H9 (cell line): ENCODE results near the gene B4GALNT1. TPM values are rescaled to one million over a fixed set of nuclear protein-coding genes. Genes with fewer than 3 reads are reported as not detected.
"Not testable (repeated sequence)": the region's sequence is repeated elsewhere in the genome, so short reads cannot be mapped to it uniquely, and the experiment has no call there.

Source experiments
- DNase-seq: peaks from one replicate; pipeline ENCODE4 v3.0.0-alpha.2; 2017
- H2AFZ ChIP-seq: one replicate; pipeline ENCODE4 v1.6.1; 2013; ENCODE audit warnings: mild to moderate bottlenecking, low read length, control low read depth, moderate library complexity
- H2AK5ac ChIP-seq: 2 replicates; pipeline ENCODE4 v1.6.1; 2013; ENCODE audit warnings: low read length, control low read depth, mixed read lengths; ENCODE audit not compliant: insufficient read length
- H2BK120ac ChIP-seq: one replicate; pipeline ENCODE4 v1.6.1; 2013; ENCODE audit warnings: low read depth, mild to moderate bottlenecking, low read length, control low read depth, inconsistent platforms; ENCODE audit not compliant: poor library complexity, severe bottlenecking
- H2BK12ac ChIP-seq: 2 replicates; pipeline ENCODE4 v1.6.1; 2013; ENCODE audit warnings: low read length, control low read depth, mixed read lengths, low read depth; ENCODE audit not compliant: insufficient read length
- H2BK15ac ChIP-seq: 2 replicates; pipeline ENCODE4 v1.6.1; 2013; ENCODE audit warnings: low read depth, low read length, control low read depth
- H2BK20ac ChIP-seq: one replicate; pipeline ENCODE4 v1.6.1; 2013; ENCODE audit warnings: low read depth, mild to moderate bottlenecking, low read length, control low read depth, inconsistent platforms; ENCODE audit not compliant: poor library complexity, severe bottlenecking
- H2BK5ac ChIP-seq: 2 replicates; pipeline ENCODE4 v1.6.1; 2013; ENCODE audit warnings: low read length, control low read depth, mixed read lengths; ENCODE audit not compliant: insufficient read length
- H3K14ac ChIP-seq: 2 replicates; pipeline ENCODE4 v1.6.1; 2013; ENCODE audit warnings: low read length, control low read depth; ENCODE audit not compliant: insufficient read depth
- H3K18ac ChIP-seq: 2 replicates; pipeline ENCODE4 v1.6.1; 2013; ENCODE audit warnings: low read depth, mild to moderate bottlenecking, mixed read lengths, low read length, control low read depth; ENCODE audit not compliant: insufficient read length
- H3K23ac ChIP-seq: 2 replicates; pipeline ENCODE4 v1.6.1; 2013; ENCODE audit warnings: low read length, control low read depth, mixed read lengths, low read depth; ENCODE audit not compliant: insufficient read length
- H3K23me2 ChIP-seq: 2 replicates; pipeline ENCODE4 v1.6.1; 2013; ENCODE audit warnings: low read depth, mild to moderate bottlenecking, mixed read lengths, low read length, control low read depth; ENCODE audit not compliant: insufficient read length, poor library complexity, severe bottlenecking
- H3K27ac ChIP-seq: 2 replicates; pipeline ENCODE4 v1.5.1; 2013; ENCODE audit warnings: low read length, control low read depth, mixed read lengths, low read depth; ENCODE audit not compliant: insufficient read length
- H3K27me3 ChIP-seq: 2 replicates; pipeline ENCODE4 v1.6.1; 2013; ENCODE audit warnings: low read length, control low read depth, inconsistent platforms; ENCODE audit not compliant: insufficient read depth
- H3K4ac ChIP-seq: 2 replicates; pipeline ENCODE4 v1.6.1; 2013; ENCODE audit warnings: low read depth, mild to moderate bottlenecking, control low read depth, inconsistent platforms, low read length, moderate library complexity
- H3K4me1 ChIP-seq: 2 replicates; pipeline ENCODE4 v1.6.1; 2013; ENCODE audit warnings: low read length, control low read depth, inconsistent platforms; ENCODE audit not compliant: insufficient read depth
- H3K4me2 ChIP-seq: 2 replicates; pipeline ENCODE4 v1.6.1; 2013; ENCODE audit warnings: low read length, control low read depth, mixed read lengths; ENCODE audit not compliant: insufficient read length, insufficient read depth
- H3K56ac ChIP-seq: 2 replicates; pipeline ENCODE4 v1.6.1; 2013; ENCODE audit warnings: low read depth, mild to moderate bottlenecking, mixed read lengths, low read length, control low read depth; ENCODE audit not compliant: insufficient read length
- H3K79me1 ChIP-seq: 2 replicates; pipeline ENCODE4 v1.6.1; 2013; ENCODE audit warnings: low read depth, mild to moderate bottlenecking, moderate library complexity, low read length, control low read depth, inconsistent platforms; ENCODE audit not compliant: insufficient read depth, poor library complexity, severe bottlenecking
- H3K79me2 ChIP-seq: 2 replicates; pipeline ENCODE4 v1.6.1; 2013; ENCODE audit warnings: low read length, control low read depth, inconsistent platforms; ENCODE audit not compliant: insufficient read depth
- H3K9ac ChIP-seq: 2 replicates; pipeline ENCODE4 v1.6.1; 2013; ENCODE audit warnings: low read length, control low read depth, mixed read lengths; ENCODE audit not compliant: insufficient read length; ENCODE audit errors: extremely low read depth
- H3K9me3 ChIP-seq: one replicate; pipeline ENCODE4 v1.6.1; 2013; ENCODE audit warnings: low read depth, low read length, inconsistent platforms; ENCODE audit not compliant: control insufficient read depth
- H3T11ph ChIP-seq: one replicate; pipeline ENCODE4 v1.6.1; 2013; ENCODE audit warnings: mild to moderate bottlenecking, low read length, control low read depth, inconsistent platforms
- H4K20me1 ChIP-seq: one replicate; pipeline ENCODE4 v1.6.1; 2013; ENCODE audit not compliant: control insufficient read depth, insufficient read length, insufficient read depth
- H4K5ac ChIP-seq: 2 replicates; pipeline ENCODE4 v1.6.1; 2013; ENCODE audit warnings: low read depth, mild to moderate bottlenecking, mixed read lengths, low read length, control low read depth; ENCODE audit not compliant: insufficient read length
- H4K8ac ChIP-seq: replicated peaks from 2 replicates; pipeline ENCODE4 v1.6.1; 2013; ENCODE audit warnings: low read length, control low read depth, mixed read lengths, low read depth; ENCODE audit not compliant: insufficient read length
- H4K91ac ChIP-seq: 2 replicates; pipeline ENCODE4 v1.6.1; 2013; ENCODE audit warnings: low read depth, mild to moderate bottlenecking, moderate library complexity, mixed read lengths, low read length, control low read depth; ENCODE audit not compliant: insufficient read length
- H3K27ac Mint-ChIP-seq, 3 experiments: 2 replicates in 2 of 3; 3 replicates in 1 of 3; pipeline ENCODE4 v1.8.0; 2020 to 2021; ENCODE audit warnings: mixed read lengths in 3 of 3, mild to moderate bottlenecking in 1 of 3, moderate library complexity in 1 of 3
- H3K27me3 Mint-ChIP-seq: 2 replicates; pipeline ENCODE4 v1.8.0; 2021; ENCODE audit warnings: low read depth, mild to moderate bottlenecking, moderate library complexity, mixed read lengths
- H3K36me3 Mint-ChIP-seq, 3 experiments: 2 replicates in 2 of 3; 3 replicates in 1 of 3; pipeline ENCODE4 v1.8.0; 2020 to 2021; ENCODE audit warnings: low read depth in 3 of 3, mixed read lengths in 3 of 3; ENCODE audit not compliant: insufficient read depth in 1 of 3
- H3K4me1 Mint-ChIP-seq, 2 experiments: 2 replicates each; pipeline ENCODE4 v1.8.0; 2020; ENCODE audit warnings: mixed read lengths in 2 of 2
- H3K4me3 Mint-ChIP-seq, 2 experiments: 2 replicates in 1 of 2; 3 replicates in 1 of 2; pipeline ENCODE4 v1.8.0; 2020 to 2021; ENCODE audit warnings: mild to moderate bottlenecking in 2 of 2, mixed read lengths in 2 of 2, moderate library complexity in 1 of 2
- H3K9me3 Mint-ChIP-seq, 2 experiments: 2 replicates in 1 of 2; 3 replicates in 1 of 2; pipeline ENCODE4 v1.8.0; 2020; ENCODE audit warnings: mild to moderate bottlenecking in 2 of 2, mixed read lengths in 2 of 2, moderate library complexity in 1 of 2
- CTCF ChIP-seq: fragments of 200-600 bp; sonication (generic); conservative IDR thresholded peaks from 3 replicates; pipeline ENCODE4 v1.8.0; 2021; ENCODE audit warnings: antibody characterized with exemption, mild to moderate bottlenecking
- WGBS: extraction: QIAGEN DNeasy Blood & Tissue Kit; methylation state at CpG from one replicate; pipeline ENCODE4 v1.1.7; 2013; ENCODE audit warnings: missing lambda C conversion rate, low lambda C conversion rate, mixed read lengths; ENCODE audit not compliant: insufficient read length; ENCODE audit errors: extremely low coverage; 5-methylcytosine and 5-hydroxymethylcytosine counted together
- total RNA-seq: library from RNA; stranded (reverse); gene quantifications from 2 replicates; pipeline ENCODE4 v1.2.1, GENCODE V29; 2021

B4GALNT1 gene
- total RNA-seq, 1 experiment from 2014 or later = 2.3 TPM

- H2AK5ac ChIP-seq = no peak overlapping the region
- H3K18ac ChIP-seq = no peak overlapping the region
- H4K8ac ChIP-seq = no peak overlapping the region
- no peaks in the 10 kb centered on the region for H3K27me3 Mint-ChIP-seq
- H3K4ac ChIP-seq = no peak overlapping the region
- H3K56ac ChIP-seq = no peak overlapping the region
- WGBS = no CpG with 5 or more reads among the region's 2 CpGs
- H2BK20ac ChIP-seq = no peak overlapping the region
- no peak overlapping the region for H2AFZ ChIP-seq
- H3K4me2 ChIP-seq = peak overlapping the region; percentile 58
- peak overlapping the region; percentile 20 for H3K9ac ChIP-seq
- H3K27me3 ChIP-seq = no peaks in the 10 kb centered on the region
- DNase-seq = no peak
- no peak overlapping the region for H3K23ac ChIP-seq
- H3K27ac ChIP-seq = peak overlapping the region; percentile 36
- peak overlapping the region; percentile 84 to 93 for H3K4me3 Mint-ChIP-seq
- H3K9me3 ChIP-seq = no peaks in the 10 kb centered on the region
- H3K27ac Mint-ChIP-seq = peak overlapping the region; percentile 7 to 92 (median 73); a peak in 5 of 7 replicates
- H3K9me3 Mint-ChIP-seq = no peaks in the 10 kb centered on the region
- peaks cover 5% of the 10 kb centered on the region; the same call in 1 of the 2 replicates for H3K4me1 ChIP-seq
- no peak overlapping the region for H2BK120ac ChIP-seq
- H3K4me1 Mint-ChIP-seq = peaks cover 15 to 20% of the 10 kb centered on the region in 2 experiments
- no peak overlapping the region for H2BK12ac ChIP-seq
- H3K23me2 ChIP-seq = peaks cover 16% of the 10 kb centered on the region
- H3K36me3 Mint-ChIP-seq = peaks cover 0 to 10% (median 5%) of the 10 kb centered on the region in 3 experiments; a peak in 5 of 7 replicates
- TF ChIP-seq CTCF = no peak
- H4K5ac ChIP-seq = no peak overlapping the region
- no peak overlapping the region for H3T11ph ChIP-seq
- H4K91ac ChIP-seq = no peak overlapping the region
- H3K79me2 ChIP-seq = peaks cover 3% of the 10 kb centered on the region; the same call in 1 of the 2 replicates
- H3K14ac ChIP-seq = no peak overlapping the region
- no peak overlapping the region for H2BK5ac ChIP-seq
- H4K20me1 ChIP-seq = no peaks in the 10 kb centered on the region
- H2BK15ac ChIP-seq = no peak overlapping the region
- H3K79me1 ChIP-seq = peaks cover 8% of the 10 kb centered on the region
These were observed 42.5 kb downstream of the B4GALNT1 start for GRCh38 chr12:57590479-57590863.

GRCh38 chr12:57588951-57589610 lies 43.9 kb downstream of the B4GALNT1 start:
- H2BK120ac ChIP-seq, H3K27me3 Mint-ChIP-seq, H3K27me3 ChIP-seq, H3K56ac ChIP-seq, H3K9me3 ChIP-seq, H2BK5ac ChIP-seq, H4K20me1 ChIP-seq, H2BK15ac ChIP-seq, H3K4me1 ChIP-seq, H2BK20ac ChIP-seq, DNase-seq, H3K79me2 ChIP-seq, H2AK5ac ChIP-seq, H4K8ac ChIP-seq, H3T11ph ChIP-seq, H3K79me1 ChIP-seq, H2AFZ ChIP-seq, H3K23ac ChIP-seq, H4K5ac ChIP-seq, H3K18ac ChIP-seq, H4K91ac ChIP-seq, H3K9me3 Mint-ChIP-seq, H3K4me2 ChIP-seq, H3K4ac ChIP-seq, H3K9ac ChIP-seq, H2BK12ac ChIP-seq, H3K27ac Mint-ChIP-seq, H3K27ac ChIP-seq, H3K14ac ChIP-seq, H3K4me3 Mint-ChIP-seq: not testable (repeated sequence)
- WGBS = no CpG with 5 or more reads among the region's 15 CpGs
- Mint-ChIP-seq H3K36me3 (peaks cover 3 to 13% (median 12%) of the 10 kb centered on the region in 3 experiments; a peak in 6 of 7 replicates), H3K4me1 (peaks cover 15 to 20% of the 10 kb centered on the region in 2 experiments)
- H3K23me2 ChIP-seq = peaks cover 16% of the 10 kb centered on the region
